ENCODE results near the gene DIRAS2.
"Not testable (repeated sequence)": the region's sequence is repeated elsewhere in the genome, so short reads cannot be mapped to it uniquely, and the experiment has no call there.

DIRAS2 gene, protein sequence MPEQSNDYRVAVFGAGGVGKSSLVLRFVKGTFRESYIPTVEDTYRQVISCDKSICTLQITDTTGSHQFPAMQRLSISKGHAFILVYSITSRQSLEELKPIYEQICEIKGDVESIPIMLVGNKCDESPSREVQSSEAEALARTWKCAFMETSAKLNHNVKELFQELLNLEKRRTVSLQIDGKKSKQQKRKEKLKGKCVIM
- 0 reads per million in 3 experiments for total RNA-seq

DNA sequence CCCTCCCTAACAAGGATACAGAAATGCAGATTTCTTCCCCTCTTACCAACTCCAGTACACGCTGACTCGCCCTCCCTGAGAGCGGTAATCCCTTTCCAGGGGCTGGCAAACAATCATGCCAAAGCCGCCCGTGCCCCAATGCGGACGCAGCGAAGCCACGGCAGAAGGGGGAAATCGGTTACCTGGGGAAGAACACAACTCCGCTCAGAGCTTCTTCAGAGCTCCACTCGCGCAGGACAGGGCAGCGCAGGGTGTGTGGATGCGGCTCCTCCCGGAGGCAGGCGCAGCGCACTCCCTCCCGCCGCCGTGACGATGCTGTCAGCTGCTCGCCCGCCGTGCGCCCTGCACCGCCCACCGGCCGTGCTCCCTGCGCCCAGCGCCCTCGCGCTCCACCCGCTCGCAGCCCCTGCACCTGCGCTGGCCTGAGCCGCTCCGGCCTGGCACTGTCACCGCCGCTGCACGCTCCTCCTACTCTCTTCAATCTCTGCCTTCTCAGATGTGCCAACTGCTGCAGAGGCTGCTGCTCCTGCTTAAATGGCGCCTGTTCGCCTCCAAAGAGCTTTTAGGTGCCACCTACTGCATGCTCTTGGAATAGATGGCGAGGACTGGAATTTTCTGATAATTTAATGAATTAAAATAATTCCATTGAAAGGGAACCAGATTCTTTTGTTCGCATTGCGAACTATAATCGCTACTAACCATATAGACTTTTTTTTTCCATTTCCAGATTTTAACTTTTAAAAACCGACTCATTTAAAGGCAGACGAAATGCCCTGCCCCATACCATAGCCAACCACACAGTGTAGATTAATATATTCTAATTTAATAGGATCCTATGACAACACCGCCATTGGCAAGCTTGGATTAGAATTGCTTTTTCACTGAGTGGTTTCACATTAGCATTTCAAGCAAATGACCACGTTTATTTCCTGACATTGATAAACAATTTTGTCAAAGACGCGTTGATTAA lies at the start of gene DIRAS2:
Gene DIRAS2, minus strand, starts transcription at position 255 of the 970 bp plus-strand sequence. CDS start 28,997 bp downstream, outside the sequence.
- no peak for DNase-seq

DNA sequence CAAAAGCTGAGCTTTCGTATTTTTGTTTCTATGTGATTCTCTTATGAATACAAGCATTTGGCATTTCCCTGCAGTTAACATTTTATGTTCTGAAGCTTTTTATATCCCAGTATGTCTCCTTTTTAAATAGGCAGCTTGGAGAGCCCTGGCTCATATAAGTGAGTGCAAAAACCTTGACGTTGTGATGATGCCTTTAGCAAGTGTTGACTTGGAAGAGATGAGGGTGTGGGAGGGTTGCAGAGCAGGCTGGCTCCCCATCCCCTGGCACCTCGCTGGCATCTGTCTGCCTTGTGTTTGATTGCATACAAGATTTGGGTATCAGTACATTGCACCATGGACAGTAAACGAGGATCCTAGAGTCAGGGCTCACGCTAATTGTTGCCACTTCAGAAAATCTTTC lies 42.1 kb upstream of the DIRAS2 start:
- no peak for DNase-seq

DNA sequence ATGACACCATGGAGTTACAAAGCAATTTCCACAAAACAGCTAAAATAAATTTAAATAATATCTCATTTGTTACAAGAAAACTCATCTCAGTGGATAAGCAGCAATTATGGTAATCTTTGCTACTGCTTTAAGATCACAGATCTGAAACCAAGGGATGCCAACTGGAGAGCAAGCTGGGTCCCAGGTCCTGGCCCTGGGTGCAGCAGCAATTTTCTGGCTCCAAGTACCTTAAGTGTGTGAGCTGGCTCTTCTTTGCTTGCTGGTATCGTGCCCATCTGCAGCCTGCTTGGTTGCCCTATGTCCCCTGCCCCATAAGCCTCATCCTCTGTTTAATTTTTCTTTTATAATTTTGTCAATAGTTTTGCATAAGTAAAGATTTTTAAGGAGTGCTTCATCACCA lies 41.5 kb upstream of the DIRAS2 start:
- no peak for DNase-seq

DNA sequence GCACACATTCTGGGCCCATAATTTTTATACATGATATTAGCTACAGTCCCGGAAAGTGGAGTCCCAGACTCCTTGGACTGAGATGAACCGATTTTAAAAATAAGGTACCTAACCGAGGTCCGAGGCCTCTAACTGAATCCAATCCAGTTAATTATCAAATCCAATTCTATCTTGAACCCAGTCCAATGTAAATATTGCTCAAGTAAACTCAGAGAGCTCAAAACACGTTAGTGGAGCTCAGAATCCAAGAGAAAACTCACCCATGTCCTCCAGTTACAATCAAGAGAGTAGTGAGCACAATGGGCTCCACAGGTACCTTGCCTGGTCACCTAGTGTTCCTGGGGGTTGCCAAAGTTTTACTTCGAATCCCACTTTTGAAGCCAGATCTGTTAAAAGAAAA lies 37.9 kb upstream of the DIRAS2 start:
- DNase-seq: no peak

DNA sequence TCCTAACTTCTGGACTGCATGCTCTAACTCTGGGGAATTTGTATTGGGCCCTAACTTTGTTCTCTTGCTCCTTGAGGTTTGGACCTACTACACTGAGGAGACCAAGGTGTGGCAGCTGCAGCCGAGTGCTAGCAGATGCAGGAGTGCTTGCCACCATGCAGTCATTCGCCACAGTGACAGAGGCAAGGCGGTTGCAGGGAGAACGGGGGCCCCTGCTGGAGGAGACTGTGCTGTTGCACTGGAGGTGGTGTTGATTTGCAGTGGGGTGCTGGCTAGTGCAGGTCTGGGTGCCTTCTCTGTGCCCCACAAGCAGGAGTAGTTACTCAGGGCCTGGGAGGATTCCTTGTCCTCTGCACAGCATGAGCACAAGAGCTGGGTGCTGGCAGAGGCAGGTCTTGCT lies 22.4 kb upstream of the DIRAS2 start:
- no peak for DNase-seq

DNA sequence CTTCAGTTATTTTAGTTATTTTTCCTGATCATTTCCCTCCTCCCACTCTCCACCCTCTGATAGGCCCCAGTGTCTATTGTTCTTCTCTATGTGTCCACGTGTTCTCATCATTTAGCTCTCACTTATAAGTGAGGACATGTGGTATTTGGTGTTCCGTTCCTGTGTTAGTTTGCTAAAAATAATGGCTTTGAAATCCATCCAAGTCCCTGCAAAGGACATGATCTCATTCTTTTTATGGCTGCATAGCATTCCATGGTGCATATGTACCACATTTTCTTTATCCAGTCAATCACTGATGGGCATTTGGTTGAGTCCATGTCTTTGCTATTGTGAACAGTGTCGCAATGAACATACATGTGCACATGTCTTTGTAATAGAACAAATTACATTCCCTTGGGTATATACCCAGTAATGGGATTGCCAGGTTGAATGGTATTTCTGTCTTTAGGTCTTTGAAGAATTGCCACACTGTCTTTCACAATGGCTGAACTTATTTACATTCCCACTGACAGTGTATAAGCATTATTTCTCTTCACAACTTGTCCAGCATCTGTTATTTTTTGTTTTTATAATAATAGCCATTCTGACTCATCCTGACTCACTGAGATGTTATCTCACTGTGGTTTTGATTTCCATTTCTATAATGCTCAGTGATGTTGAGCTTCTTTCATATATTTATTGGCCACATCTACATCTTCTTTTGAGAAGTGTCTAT lies 17.2 kb upstream of the DIRAS2 start:
- DNase-seq: no peak

DNA sequence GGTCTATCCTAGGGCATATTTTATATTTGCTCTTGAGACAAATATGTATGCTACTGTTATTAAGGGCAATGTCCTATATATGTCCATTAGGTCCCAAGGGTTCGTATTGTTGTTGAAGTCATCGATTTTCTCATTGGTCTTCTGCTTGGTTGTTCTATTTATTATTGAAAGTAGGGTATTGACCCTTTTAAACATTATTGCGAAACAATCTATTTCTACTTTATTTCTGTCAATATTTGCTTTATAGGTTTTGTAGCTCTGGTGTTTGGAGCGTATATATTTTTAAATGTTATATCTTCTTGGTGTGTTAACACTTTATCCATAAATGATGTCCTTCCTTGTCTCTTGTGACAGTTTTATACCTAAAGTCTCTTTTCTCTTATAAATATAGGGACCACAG lies 16.2 kb upstream of the DIRAS2 start:
- DNase-seq: no peak

DNA sequence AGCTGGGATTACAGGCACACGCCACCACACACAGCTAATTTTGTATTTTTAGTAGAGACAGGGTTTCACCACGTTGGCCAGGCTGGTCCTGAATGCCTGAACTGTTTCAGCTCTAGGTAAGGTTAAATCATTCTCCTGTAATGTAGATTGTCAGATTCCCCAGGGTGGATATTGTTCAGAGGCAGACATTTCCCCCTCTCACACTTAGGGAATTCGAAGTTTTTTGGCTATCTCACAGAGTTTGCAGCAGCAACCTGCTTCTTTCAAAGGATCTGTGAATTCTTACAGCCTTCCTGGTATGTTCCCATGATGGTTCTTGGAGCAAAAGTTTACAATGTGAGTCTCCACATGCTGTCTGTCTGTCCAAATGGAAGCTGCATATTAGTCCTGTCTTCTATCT lies 15.6 kb upstream of the DIRAS2 start:
- no peak for DNase-seq

DNA sequence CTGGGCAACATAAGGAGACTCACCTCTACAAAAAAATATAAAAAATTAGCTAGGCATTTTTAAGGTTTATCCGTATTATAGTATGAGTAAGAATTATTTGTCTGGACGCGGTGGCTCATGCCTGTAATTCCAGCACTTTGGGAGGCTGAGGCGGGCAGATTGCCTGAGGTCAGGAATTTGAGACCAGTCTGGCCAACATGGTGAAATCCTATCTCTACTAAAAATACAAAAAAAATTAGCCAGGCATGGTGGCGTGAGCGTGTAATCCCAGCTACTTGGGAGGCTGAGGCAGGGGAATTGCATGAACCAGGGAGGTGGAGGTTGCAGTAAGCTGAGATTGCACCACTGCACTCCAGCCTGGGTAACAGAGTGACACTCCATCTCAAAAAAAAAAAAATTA lies 14.3 kb upstream of the DIRAS2 start:
- DNase-seq: not testable (repeated sequence)

DNA sequence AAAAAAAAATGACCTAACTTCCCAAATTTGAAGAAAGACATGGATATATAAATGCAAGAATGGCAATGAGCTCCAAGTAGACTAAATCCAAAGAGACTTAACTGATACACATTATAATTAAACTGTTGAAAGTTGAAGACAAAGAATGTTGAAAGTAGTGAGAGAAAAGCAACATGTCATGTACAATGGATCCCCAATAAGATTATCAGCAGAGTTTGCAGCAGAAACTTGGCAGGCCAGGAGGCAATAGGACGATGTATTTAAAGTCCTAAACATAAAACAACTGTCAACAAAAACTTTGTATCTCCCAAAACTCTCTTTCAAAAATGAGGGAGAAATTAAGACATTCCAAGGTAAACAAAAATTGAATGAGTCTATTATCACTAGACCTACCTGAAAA lies 8.6 kb upstream of the DIRAS2 start:
- DNase-seq: no peak

DNA sequence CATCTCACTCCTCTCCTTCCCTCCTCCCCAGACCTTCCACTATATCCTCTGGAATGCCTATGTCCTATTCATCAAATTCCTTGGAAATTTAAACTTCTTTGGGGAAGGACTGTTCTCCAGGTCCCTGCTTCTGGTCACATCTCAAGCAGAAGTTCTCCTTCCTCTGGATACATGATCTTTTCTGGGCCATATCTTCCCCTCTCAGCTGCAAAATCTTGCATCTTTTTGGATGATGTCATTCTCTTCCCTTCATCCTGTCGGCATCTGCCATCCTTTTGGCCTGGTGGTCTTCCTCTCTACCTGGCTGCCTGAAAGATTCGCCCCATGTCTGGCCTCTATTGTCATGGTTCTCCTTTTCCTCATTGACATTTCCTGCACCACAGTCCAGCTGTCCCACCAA lies 5.2 kb upstream of the DIRAS2 start:
- no peak for DNase-seq

DNA sequence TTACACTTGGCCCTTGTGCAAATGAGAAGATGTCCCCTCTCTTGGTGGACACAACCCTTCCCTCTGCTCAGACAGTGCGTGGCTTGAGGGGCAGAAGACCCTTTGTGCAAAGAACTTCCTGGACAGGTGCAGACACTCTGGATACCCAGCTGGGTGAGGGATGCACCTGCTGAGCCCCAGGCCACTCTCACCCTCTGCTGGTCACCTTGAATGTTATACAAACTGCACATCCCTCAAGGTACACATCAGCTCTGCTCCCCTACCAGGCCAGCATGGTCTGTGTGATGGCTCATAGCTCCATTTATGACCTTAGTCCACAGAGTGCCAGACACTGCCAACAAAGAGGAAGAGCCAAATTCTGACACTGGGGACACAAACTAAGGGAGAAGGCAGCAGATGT lies 3.1 kb upstream of the DIRAS2 start:
- no peak for DNase-seq

DNA sequence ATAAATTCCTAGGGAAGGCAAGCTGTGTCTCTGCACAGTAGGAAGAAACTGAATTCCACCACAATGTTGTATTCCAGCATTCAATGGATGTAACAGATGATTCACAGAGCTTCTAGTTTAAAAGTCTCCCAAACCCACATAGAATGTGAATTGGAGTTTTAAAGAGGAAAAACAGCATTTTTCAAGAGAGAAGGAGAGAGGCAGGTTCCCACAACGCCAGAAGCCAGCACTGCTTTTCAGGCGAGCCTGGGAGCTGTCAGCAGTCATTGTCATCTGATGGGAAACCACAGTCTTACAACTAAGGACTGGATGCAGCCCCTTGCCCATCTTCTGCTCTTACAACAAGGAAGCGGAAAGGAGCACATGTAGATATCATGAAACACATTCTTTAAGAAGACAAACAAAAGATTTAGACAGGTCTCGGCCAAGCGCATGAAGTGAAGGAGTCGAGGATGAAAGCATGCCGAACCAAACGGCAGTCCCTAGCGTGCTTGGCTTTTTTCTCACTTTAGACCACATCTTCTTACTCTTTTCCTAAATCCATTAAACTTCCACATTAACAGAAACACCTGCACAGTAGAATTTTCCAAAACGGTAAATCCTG lies 638 bp downstream of the DIRAS2 start:
- DNase-seq: no peak

DNA sequence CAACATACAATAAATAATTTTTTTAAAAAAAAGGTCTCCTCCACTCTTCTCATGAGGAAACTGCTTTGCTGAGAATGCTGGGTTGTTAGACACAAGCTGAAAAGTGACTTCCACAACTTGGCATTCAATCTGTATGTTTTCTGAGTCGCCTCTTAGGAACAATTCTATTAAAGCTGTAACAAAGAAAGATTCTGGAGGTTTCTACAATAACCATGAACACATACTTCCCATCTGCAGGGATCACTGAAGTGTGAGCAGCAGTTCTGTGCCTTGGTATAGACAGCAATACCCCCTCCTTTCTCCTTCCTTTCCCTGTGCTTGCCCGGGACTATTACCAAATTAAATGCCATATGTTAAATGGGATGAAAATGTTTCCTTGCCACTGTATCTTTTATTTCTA lies 1.5 kb downstream of the DIRAS2 start:
- DNase-seq: no peak

DNA sequence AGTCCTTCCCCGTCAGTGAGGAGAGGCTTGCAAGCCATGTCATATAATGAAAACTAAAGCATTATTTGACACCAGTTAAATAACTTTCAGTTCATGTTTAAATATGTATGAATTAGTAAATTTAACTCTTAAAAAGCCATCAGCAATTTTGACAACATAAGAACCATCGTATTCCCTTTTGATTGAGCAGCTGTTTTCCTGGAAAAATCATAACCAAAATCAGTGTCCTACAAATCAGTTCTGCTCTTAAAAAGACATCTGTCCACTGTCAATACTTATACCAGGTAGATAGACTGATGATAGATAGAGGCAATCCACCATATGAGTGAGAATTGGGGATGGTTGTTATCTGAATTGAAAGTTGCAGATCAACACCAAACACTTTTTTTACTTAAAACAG lies 2.3 kb downstream of the DIRAS2 start:
- no peak for DNase-seq

DNA sequence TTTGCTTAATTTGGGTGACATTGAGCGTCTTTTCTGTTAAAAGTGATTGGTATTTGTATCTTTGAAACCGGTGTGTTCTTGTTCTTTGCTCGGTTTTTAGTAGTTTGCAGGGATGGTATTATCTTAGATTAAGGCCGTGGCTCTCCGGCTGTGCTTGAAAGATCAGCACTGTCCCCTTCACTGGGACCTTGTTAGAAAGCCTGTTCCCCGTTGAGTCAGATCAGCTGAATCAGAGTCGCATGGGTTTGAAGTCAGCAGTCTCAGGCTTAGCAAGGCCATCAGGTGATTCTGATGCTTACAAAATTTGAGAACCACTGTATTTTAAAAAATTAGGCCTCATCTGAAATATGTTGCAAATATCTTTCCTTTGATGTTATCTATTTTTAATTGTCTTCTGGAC lies 5.0 kb downstream of the DIRAS2 start:
- no peak for DNase-seq

DNA sequence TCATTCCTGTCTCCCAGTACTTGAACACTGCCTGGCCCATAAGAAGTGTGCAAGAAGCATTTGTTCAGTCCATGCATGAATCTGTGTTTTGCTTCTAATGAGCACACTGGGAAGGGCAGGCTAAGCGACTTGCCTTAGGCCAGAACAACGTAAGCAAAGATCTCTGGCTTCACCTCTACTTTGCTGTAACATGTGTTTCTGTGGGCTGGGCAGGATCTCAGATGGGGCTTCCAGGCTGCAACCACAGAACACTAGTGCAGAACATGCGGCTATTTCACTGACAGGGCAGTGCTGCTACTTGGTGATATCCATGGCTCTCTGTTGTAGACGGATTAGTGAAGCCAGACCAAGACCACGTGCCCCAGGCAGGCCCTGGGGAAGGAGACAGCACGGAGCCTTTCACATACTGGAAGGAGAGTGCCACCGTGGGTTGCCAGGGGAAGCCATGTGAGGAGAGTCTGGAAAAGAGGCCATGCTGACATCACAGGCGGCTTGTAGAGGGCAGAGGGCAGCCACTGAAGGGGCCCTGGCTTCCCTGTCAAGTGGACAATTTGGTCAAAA lies 9.9 kb downstream of the DIRAS2 start:
- no peak for DNase-seq

DNA sequence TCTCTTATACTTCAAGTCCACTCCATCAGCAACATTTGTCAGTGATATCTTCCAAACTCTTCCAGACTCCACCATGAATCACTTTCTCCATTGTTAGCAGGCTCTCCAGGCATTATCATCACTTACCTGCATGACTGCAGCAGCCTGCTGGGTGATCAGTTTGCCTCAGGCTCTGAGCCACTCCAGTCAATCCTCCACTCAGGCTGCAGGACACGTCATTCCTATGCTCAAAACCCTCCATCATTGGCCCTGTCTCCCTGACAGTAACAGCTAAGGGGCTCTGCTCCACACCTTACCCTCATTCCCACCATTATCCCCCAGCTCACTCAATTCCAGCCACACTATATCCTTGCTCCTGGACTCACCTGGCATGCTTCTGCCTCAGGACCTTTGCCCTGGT lies 10.7 kb downstream of the DIRAS2 start:
- DNase-seq: no peak

DNA sequence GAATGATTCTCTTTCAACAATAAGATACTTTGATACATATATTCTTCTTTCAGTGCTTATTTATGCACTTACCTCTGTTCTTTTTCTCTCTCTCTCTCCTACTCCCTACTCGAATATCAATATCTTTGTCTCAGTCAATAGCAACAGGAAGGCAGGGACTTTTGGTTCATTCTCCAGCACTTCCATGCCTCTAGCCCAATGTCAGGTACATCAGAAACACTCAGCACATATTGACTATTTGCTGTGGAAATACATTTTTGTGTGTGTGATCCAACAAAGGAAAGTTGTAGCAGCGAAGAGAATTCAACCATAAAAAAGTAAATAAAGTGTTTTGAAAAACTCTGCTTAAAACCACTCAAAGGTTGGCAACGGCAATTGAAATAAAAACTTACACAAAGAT lies 12.6 kb downstream of the DIRAS2 start:
- no peak for DNase-seq

DNA sequence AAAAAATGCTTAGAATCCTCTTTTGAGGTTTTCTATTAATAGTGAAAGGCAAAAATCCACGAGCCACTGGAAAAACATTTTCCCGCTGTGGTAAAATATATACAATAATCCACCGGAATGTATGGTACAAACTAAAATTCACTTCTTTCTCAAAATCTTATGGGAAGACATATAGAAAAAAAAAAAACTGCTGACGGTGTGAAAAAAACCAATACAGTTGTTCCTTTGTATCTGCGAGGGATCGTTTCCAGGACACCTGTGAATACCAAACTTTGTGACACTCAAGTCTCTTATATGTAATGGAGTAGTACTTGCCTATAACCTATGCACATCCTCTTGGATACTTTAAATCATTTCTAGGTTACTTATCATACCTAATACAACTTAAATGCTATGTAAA lies 13.3 kb downstream of the DIRAS2 start:
- no peak for DNase-seq

DNA sequence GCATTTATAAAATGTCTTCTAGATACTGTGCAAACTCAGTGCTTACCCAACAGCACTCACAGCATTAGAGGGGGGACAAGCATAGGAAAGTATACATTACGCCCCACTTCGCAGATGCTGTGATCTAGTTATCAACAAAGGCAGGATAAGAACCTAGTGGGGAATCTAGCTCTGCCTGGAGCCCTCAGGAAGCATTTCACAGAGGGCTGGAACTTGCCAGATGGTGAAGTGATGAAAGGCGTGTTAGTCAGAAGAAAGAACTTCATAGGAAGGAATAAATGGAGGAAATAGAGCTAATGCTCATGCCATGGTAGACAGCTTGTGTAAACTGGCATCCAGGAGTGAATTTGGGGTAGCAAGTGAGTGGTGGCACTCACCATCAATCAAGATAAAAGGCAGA lies 25.8 kb downstream of the DIRAS2 start:
- no peak for DNase-seq

DNA sequence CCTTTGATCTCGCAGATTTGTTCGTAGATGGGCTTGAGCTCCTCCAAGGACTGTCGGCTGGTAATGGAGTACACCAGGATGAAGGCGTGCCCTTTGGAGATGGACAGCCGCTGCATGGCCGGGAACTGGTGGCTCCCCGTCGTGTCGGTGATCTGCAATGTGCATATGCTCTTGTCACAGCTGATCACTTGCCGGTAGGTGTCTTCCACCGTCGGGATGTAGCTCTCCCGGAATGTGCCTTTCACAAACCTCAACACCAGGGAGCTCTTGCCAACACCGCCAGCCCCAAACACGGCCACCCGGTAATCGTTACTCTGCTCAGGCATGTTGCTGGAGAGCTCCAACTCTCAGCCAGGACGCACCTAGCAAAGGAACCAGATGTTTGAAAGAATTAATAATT lies 29.1 kb downstream of the DIRAS2 start:
- DNase-seq: no peak

DNA sequence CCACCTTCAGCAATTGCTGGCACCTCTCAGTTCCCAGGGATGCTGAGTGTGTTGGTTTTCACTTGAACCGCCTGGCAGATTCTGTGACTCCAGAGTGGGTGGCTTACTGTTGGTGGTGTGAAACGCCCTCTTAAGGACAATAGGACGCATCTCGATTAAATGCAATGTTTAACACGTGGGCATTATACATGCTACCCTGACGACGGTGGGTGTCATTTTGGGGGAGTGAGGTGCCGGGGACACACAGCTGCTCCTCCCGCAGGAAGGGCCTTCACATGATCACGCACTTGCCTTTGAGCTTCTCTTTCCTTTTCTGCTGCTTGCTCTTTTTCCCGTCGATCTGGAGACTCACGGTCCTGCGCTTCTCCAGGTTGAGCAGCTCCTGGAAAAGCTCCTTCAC lies 29.7 kb downstream of the DIRAS2 start:
- DNase-seq: no peak
